HepG2 (cell line): ENCODE data around the gene UCN2. TPM values are rescaled to one million over a fixed set of nuclear protein-coding genes. Genes with fewer than 3 reads are reported as not detected.
A peak's percentile ranks its signal among the peaks of the same experiment; 100 is the strongest.

ENCODE experiments used
- ARHGAP35 ChIP-seq: sonication (generic); formaldehyde crosslinking; IDR thresholded peaks from 2 replicates; pipeline ENCODE4 v1.9.0; 2022; ENCODE audit warnings: mild to moderate bottlenecking, inconsistent platforms, moderate library complexity, missing genetic modification reagents, borderline replicate concordance
- ZNF570 ChIP-seq: sonication (generic); formaldehyde crosslinking; IDR thresholded peaks from 2 replicates; pipeline ENCODE4 v1.4.0; 2020; ENCODE audit warnings: mild to moderate bottlenecking, missing genetic modification reagents, borderline replicate concordance
- ZNF619 ChIP-seq: sonication (generic); formaldehyde crosslinking; IDR thresholded peaks from 2 replicates; pipeline ENCODE4 v1.4.0; 2020; ENCODE audit warnings: mild to moderate bottlenecking, missing genetic modification reagents
- ZNF788 ChIP-seq: sonication (generic); formaldehyde crosslinking; IDR thresholded peaks from 2 replicates; pipeline ENCODE4 v1.5.0; 2020; ENCODE audit warnings: mild to moderate bottlenecking, missing genetic modification reagents, borderline replicate concordance
- polyA plus RNA-seq, 8 experiments: library from polyadenylated mRNA; depleted of rRNA in 3 of 8; stranded (reverse) in 7 of 8; unstranded in 1 of 8; fragments of >200 nt; fragmentation: Illumina TruSeq in 4 of 8; extraction: Trizol in 4 of 8; gene quantifications; 2 replicates each; pipeline versions ENCODE4 v1.2.1 to v1.2.3, GENCODE V29; 2011 to 2016; ENCODE audit warnings: low read depth in 4 of 8, missing spikeins in 1 of 8, mixed read lengths in 1 of 8; ENCODE audit not compliant: insufficient read depth in 1 of 8
- total RNA-seq, 5 experiments: library from RNA; depleted of rRNA; stranded (reverse); fragments of >200 nt; fragmentation: Illumina TruSeq; extraction: Trizol; gene quantifications; 2 replicates each; pipeline ENCODE4 v1.2.3, GENCODE V29; 2016; ENCODE audit warnings: low read depth in 1 of 5
- TF ChIP-seq, protein P1 (sequence below), 2 experiments: fragments of 450-650 bp in 1 of 2; sonication (generic) in 1 of 2; formaldehyde crosslinking in 1 of 2; IDR thresholded peaks; 2 replicates each; pipeline versions ENCODE4 v1.6.1 to v1.8.0; 2016 to 2022; ENCODE audit warnings: antibody characterized with exemption in 1 of 2, mild to moderate bottlenecking in 1 of 2, missing genetic modification reagents in 1 of 2
- TF ChIP-seq, protein P2 (sequence below): sonication (generic); formaldehyde crosslinking; IDR thresholded peaks from 2 replicates; pipeline ENCODE4 v1.4.0; 2020; ENCODE audit warnings: mild to moderate bottlenecking, low read depth, missing genetic modification reagents
- TF ChIP-seq, protein P3 (sequence below): sonication (generic); formaldehyde crosslinking; IDR thresholded peaks from 2 replicates; pipeline ENCODE4 v1.4.0; 2020; ENCODE audit warnings: mild to moderate bottlenecking, missing genetic modification reagents
- TF ChIP-seq, protein P4 (sequence below): sonication (generic); formaldehyde crosslinking; IDR thresholded peaks from 2 replicates; pipeline ENCODE4 v1.4.0; 2020; ENCODE audit warnings: mild to moderate bottlenecking, missing genetic modification reagents

The UCN2 gene
- total and polyA plus RNA-seq, 2 of the 13 experiments (the other 11 are each of a cell fraction or from before 2014, with no cell fraction given), result 0.07 to 1.5 TPM

DNA sequence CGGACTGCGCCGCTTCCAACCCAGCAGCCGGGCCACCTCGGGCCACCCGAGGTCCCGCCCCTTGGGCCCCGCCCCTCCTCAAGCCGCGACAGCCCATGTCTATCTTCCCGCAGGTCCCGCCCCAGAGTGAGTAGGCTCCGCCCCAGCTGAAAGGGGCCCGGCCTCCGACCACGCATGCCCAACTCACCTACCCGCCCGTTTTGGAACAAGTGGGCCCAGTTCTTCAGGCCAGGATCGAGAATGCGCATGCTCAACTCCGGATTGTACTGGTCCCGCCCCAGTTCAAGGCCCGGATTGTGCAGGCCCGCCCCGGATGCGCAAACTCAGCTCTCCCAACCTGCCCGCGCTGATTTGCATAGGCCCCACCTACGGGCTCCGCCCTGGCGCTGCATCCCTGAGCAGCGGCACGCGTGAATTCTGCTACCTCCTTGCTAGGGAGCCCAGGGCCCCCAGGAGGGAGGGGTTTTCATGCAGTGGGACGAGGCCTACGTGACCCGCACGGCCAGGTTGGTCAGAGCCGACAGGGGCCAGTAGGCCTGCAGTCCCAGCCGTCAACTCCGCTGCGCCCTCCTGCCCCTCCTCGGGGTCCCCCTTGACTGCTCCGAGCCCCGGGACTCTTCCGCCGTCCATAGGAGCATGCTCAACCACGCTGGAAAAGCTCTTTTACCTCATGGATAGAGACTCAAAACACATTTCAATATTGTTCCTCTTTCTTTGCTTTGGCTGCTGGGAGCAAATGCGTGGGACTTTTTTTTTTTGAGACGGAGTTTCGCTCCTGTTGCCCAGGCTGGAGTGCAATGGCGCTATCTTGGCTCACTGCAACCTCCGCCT is 6.6 kb downstream of the UCN2 start, which contains the start of gene PFKFB4 (continued):
- TF ChIP-seq, protein P1, sequence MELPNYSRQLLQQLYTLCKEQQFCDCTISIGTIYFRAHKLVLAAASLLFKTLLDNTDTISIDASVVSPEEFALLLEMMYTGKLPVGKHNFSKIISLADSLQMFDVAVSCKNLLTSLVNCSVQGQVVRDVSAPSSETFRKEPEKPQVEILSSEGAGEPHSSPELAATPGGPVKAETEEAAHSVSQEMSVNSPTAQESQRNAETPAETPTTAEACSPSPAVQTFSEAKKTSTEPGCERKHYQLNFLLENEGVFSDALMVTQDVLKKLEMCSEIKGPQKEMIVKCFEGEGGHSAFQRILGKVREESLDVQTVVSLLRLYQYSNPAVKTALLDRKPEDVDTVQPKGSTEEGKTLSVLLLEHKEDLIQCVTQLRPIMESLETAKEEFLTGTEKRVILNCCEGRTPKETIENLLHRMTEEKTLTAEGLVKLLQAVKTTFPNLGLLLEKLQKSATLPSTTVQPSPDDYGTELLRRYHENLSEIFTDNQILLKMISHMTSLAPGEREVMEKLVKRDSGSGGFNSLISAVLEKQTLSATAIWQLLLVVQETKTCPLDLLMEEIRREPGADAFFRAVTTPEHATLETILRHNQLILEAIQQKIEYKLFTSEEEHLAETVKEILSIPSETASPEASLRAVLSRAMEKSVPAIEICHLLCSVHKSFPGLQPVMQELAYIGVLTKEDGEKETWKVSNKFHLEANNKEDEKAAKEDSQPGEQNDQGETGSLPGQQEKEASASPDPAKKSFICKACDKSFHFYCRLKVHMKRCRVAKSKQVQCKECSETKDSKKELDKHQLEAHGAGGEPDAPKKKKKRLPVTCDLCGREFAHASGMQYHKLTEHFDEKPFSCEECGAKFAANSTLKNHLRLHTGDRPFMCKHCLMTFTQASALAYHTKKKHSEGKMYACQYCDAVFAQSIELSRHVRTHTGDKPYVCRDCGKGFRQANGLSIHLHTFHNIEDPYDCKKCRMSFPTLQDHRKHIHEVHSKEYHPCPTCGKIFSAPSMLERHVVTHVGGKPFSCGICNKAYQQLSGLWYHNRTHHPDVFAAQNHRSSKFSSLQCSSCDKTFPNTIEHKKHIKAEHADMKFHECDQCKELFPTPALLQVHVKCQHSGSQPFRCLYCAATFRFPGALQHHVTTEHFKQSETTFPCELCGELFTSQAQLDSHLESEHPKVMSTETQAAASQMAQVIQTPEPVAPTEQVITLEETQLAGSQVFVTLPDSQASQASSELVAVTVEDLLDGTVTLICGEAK (IDR thresholded peaks at IDR 0.05), result no peak
- TF ChIP-seq, protein P1 (CRISPR knock-in tag; IDR thresholded peaks at IDR 0.05), result 0 out of 2 replicates have a peak, but pooled peaks have one; percentile 59
- TF ChIP-seq, protein P2, sequence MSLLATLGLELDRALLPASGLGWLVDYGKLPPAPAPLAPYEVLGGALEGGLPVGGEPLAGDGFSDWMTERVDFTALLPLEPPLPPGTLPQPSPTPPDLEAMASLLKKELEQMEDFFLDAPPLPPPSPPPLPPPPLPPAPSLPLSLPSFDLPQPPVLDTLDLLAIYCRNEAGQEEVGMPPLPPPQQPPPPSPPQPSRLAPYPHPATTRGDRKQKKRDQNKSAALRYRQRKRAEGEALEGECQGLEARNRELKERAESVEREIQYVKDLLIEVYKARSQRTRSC (CRISPR knock-in tag), result 0 out of 2 replicates have a peak, but pooled peaks have one; percentile 27
- no peak for TF ChIP-seq ARHGAP35 (CRISPR knock-in tag)
- TF ChIP-seq, protein P3, sequence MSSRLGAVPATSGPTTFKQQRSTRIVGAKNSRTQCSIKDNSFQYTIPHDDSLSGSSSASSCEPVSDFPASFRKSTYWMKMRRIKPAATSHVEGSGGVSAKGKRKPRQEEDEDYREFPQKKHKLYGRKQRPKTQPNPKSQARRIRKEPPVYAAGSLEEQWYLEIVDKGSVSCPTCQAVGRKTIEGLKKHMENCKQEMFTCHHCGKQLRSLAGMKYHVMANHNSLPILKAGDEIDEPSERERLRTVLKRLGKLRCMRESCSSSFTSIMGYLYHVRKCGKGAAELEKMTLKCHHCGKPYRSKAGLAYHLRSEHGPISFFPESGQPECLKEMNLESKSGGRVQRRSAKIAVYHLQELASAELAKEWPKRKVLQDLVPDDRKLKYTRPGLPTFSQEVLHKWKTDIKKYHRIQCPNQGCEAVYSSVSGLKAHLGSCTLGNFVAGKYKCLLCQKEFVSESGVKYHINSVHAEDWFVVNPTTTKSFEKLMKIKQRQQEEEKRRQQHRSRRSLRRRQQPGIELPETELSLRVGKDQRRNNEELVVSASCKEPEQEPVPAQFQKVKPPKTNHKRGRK (CRISPR knock-in tag), result no peak
- no peak for TF ChIP-seq ZNF619 (CRISPR knock-in tag)
- TF ChIP-seq ZNF788 (CRISPR knock-in tag), result peak; percentile 93; the same call in 1 of the 2 replicates
- TF ChIP-seq, protein P4, sequence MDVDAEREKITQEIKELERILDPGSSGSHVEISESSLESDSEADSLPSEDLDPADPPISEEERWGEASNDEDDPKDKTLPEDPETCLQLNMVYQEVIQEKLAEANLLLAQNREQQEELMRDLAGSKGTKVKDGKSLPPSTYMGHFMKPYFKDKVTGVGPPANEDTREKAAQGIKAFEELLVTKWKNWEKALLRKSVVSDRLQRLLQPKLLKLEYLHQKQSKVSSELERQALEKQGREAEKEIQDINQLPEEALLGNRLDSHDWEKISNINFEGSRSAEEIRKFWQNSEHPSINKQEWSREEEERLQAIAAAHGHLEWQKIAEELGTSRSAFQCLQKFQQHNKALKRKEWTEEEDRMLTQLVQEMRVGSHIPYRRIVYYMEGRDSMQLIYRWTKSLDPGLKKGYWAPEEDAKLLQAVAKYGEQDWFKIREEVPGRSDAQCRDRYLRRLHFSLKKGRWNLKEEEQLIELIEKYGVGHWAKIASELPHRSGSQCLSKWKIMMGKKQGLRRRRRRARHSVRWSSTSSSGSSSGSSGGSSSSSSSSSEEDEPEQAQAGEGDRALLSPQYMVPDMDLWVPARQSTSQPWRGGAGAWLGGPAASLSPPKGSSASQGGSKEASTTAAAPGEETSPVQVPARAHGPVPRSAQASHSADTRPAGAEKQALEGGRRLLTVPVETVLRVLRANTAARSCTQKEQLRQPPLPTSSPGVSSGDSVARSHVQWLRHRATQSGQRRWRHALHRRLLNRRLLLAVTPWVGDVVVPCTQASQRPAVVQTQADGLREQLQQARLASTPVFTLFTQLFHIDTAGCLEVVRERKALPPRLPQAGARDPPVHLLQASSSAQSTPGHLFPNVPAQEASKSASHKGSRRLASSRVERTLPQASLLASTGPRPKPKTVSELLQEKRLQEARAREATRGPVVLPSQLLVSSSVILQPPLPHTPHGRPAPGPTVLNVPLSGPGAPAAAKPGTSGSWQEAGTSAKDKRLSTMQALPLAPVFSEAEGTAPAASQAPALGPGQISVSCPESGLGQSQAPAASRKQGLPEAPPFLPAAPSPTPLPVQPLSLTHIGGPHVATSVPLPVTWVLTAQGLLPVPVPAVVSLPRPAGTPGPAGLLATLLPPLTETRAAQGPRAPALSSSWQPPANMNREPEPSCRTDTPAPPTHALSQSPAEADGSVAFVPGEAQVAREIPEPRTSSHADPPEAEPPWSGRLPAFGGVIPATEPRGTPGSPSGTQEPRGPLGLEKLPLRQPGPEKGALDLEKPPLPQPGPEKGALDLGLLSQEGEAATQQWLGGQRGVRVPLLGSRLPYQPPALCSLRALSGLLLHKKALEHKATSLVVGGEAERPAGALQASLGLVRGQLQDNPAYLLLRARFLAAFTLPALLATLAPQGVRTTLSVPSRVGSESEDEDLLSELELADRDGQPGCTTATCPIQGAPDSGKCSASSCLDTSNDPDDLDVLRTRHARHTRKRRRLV (CRISPR knock-in tag), result peak; percentile 97
- TF ChIP-seq ZNF570, result no peak
